Naive B cell (primary cell): ENCODE data around the gene CEMIP. TPM values are rescaled to one million over a fixed set of nuclear protein-coding genes. Genes with fewer than 3 reads are reported as not detected.

Experiments used
- ATAC-seq, 2 donors: fragments of 150-1000 bp; cut with Tn5 transposase; 2 replicates each; pipeline ENCODE4 v1.10.0; 2021; ENCODE audit warnings: low read depth in 2 of 2, mild to moderate bottlenecking in 2 of 2, moderate library complexity in 2 of 2
- DNase-seq: peaks from one replicate; pipeline ENCODE4 v3.0.0; 2022
- H3K27ac Mint-ChIP-seq, 6 donors: one replicate each; pipeline ENCODE4 v1.8.0; 2020 to 2022; ENCODE audit warnings: mild to moderate bottlenecking in 6 of 6, mixed read lengths in 6 of 6, moderate library complexity in 5 of 6, inconsistent platforms in 2 of 6
- H3K27me3 Mint-ChIP-seq, 3 donors: one replicate each; pipeline ENCODE4 v1.8.0; 2021 to 2022; ENCODE audit warnings: mixed read lengths in 3 of 3, mild to moderate bottlenecking in 1 of 3
- H3K36me3 Mint-ChIP-seq, 2 donors: one replicate each; pipeline ENCODE4 v1.8.0; 2020 to 2022; ENCODE audit warnings: mixed read lengths in 2 of 2, inconsistent platforms in 1 of 2, mild to moderate bottlenecking in 1 of 2
- H3K4me1 Mint-ChIP-seq, 3 donors: one replicate each; pipeline ENCODE4 v1.8.0; 2020 to 2022; ENCODE audit warnings: mixed read lengths in 3 of 3, inconsistent platforms in 1 of 3, mild to moderate bottlenecking in 1 of 3, moderate library complexity in 1 of 3
- H3K4me3 Mint-ChIP-seq, 8 donors: one replicate each; pipeline ENCODE4 v1.8.0; 2020 to 2022; ENCODE audit warnings: mild to moderate bottlenecking in 8 of 8, mixed read lengths in 8 of 8, moderate library complexity in 8 of 8, inconsistent platforms in 2 of 8
- H3K9me3 Mint-ChIP-seq, 7 donors: one replicate each; pipeline ENCODE4 v1.8.0; 2020 to 2022; ENCODE audit warnings: mixed read lengths in 7 of 7, mild to moderate bottlenecking in 5 of 7, inconsistent platforms in 2 of 7, moderate library complexity in 1 of 7
- polyA plus RNA-seq, 6 donors: library from polyadenylated mRNA; unstranded; fragments of 300-500 nt; fragmentation: Illumina TruSeq; gene quantifications; one replicate each; pipeline ENCODE4 v1.2.3, GENCODE V29; 2021; ENCODE audit warnings: low read depth in 6 of 6

CEMIP gene
- polyA plus RNA-seq, 6 donors from 2014 or later, result 0.03 to 0.12 (median 0.05) TPM; not detected in 3

DNA sequence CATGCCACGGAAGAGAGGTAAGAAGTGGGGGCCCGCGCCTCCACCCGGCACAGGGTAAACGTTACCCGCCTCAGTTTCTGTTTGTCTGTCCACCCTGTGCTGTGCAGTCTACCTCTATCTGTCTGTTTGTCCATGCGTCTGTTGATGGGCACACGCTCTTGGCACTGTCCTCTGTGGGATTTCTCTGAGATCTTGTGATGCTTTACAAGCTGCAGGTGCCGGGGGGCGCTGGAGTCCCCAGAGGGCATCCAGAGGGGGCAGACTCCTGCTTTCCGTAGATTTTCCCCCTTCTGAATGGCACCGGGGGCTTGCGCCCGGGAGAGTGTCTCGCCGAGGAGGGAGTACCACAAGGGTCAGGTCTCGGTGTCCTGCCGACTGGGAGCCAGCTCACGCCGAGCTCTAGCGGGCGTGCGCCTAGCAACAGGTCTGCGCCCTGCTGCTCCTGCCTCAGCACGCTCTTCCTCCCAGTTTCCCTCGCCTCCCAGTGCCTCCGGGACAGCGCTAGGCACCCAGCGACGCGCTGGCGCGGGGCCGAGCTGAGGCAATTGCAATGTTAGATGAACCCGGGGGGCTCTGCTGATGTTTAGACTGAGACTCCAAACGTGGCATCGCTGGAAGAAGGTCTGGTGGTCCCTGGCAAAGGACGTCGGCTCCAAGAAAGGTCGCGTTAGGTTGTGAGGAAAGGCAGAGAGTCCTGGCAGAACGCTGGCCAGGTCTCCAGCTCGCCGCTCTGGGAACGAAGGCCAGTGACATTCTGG is 667 bp downstream of the CEMIP start:
- H3K4me3 Mint-ChIP-seq, result peak overlapping the region in 5 of 8 donors; percentile 56 to 88 (median 75)
- H3K9me3 Mint-ChIP-seq, result no peaks in the 10 kb centered on the region
- peaks cover 14 to 34% (median 31%) of the 10 kb centered on the region in 3 donors for H3K27me3 Mint-ChIP-seq
- no peak overlapping the region for H3K27ac Mint-ChIP-seq
- H3K36me3 Mint-ChIP-seq, result no peaks in the 10 kb centered on the region
- peaks cover 8 to 11% (median 9%) of the 10 kb centered on the region in 3 donors for H3K4me1 Mint-ChIP-seq
- DNase-seq (no peak), ATAC-seq (no peak)

- Mint-ChIP-seq H3K4me1 (peaks cover 8 to 11% (median 9%) of the 10 kb centered on the region in 3 donors), H3K27me3 (peaks cover 18 to 34% (median 31%) of the 10 kb centered on the region in 3 donors), H3K9me3 (no peaks in the 10 kb centered on the region), H3K27ac (no peak overlapping the region), H3K4me3 (peak overlapping the region in 4 of 8 donors; percentile 24 to 69 (median 51)), H3K36me3 (no peaks in the 10 kb centered on the region)
- ATAC-seq (no peak), DNase-seq (no peak)
These were observed 1.4 kb downstream of the CEMIP start for GRCh38 chr15:80780416-80781221.

GRCh38 chr15:80783260-80783659 is 4.1 kb downstream of the CEMIP start:
- Mint-ChIP-seq H3K4me3 (no peak overlapping the region), H3K27me3 (peaks cover 15 to 23% (median 21%) of the 10 kb centered on the region in 3 donors), H3K36me3 (no peaks in the 10 kb centered on the region)

DNA sequence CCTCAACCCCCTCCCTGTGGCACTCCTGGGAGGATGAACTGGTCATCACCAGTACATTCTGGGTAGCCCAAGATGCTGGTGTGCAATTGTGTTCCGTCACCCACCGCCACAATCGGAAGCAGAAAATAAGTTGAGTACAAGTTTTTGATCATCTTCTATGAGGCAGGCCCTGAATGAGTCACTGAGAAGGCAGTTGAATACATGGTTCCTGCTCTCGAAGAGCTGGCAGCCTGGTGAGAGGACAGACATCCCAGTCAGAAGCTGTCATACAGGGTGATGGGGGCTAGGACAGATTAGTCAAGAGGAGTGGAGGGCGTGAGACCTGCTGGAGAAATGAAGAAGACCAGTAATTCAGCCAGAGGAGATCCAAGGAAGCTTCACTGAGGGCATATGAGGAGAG is 6.2 kb downstream of the CEMIP start:
- no peak for DNase-seq
- H3K36me3 Mint-ChIP-seq, result no peaks in the 10 kb centered on the region
- no peak overlapping the region for H3K27ac Mint-ChIP-seq
- H3K4me1 Mint-ChIP-seq, result peaks cover 0 to 1% (median under 1%) of the 10 kb centered on the region in 3 donors
- H3K4me3 Mint-ChIP-seq, result no peak overlapping the region
- peaks cover 6 to 11% (median 9%) of the 10 kb centered on the region in 3 donors for H3K27me3 Mint-ChIP-seq
- no peak for ATAC-seq
- H3K9me3 Mint-ChIP-seq, result no peaks in the 10 kb centered on the region

More at GRCh38 chr15:80783260-80783659, 4.1 kb downstream of the CEMIP start:
- DNase-seq (no peak), ATAC-seq (no peak)
- peaks cover 8 to 11% (median 9%) of the 10 kb centered on the region in 3 donors for H3K4me1 Mint-ChIP-seq
- no peak overlapping the region for H3K27ac Mint-ChIP-seq
- H3K9me3 Mint-ChIP-seq, result no peaks in the 10 kb centered on the region

DNA sequence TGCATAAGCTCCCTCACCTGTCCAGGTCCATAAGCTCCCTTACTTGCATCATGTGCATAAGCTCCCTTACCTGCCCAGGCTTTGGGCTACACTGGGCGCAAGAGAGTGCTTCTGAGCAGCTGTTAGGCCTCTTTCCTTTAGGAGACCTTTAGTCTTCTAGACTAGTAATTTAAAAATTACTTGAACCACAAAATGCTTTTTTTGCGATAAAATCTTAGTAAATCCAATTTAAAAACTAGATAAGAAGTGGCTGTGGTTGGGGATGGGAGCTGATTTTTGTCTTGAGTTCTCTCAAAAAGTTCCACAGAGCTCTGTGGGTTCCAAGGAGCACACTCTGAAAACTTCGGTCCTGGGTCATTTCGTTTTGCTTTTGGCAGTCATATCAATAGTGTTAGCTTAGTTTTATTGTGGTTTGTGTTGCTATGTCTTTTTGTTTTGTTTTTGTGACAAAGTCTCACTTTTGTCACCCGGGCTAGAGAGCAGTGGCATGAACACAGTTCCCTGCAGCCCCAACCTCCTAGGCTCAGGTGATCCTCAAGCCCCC is 6.7 kb downstream of the CEMIP start:
- Mint-ChIP-seq H3K4me3 (no peak overlapping the region), H3K36me3 (no peaks in the 10 kb centered on the region), H3K27ac (no peak overlapping the region), H3K9me3 (no peaks in the 10 kb centered on the region), H3K4me1 (no peaks in the 10 kb centered on the region), H3K27me3 (peaks cover under 1 to 11% (median 7%) of the 10 kb centered on the region in 3 donors)
- ATAC-seq (no peak), DNase-seq (no peak)

DNA sequence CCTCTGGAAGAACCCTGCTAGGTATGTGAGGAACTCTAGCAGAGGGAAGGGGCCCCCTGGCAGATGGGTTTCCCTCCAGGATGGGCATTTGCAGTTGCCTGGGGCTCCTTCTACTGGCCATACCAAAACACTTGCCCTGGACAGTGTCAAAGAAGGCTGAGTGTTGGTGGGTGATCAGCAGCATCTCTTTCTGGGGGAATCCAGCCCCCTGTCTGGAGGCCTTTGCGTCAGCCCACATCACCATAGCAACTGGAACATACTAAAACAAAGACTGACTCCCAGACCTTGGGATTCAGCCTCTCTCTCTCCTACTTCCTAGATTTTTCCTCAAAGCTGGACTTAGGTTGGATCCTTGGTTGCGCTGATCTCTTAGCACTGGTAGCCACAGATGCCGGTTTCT is 8.1 kb downstream of the CEMIP start:
- no peak overlapping the region for H3K4me3 Mint-ChIP-seq
- ATAC-seq (no peak), DNase-seq (no peak)
- no peaks in the 10 kb centered on the region for H3K36me3 Mint-ChIP-seq
- no peaks in the 10 kb centered on the region for H3K9me3 Mint-ChIP-seq
- no peak overlapping the region for H3K27ac Mint-ChIP-seq
- H3K4me1 Mint-ChIP-seq, result no peaks in the 10 kb centered on the region
- peaks cover 0 to 4% (median under 1%) of the 10 kb centered on the region in 3 donors for H3K27me3 Mint-ChIP-seq

DNA sequence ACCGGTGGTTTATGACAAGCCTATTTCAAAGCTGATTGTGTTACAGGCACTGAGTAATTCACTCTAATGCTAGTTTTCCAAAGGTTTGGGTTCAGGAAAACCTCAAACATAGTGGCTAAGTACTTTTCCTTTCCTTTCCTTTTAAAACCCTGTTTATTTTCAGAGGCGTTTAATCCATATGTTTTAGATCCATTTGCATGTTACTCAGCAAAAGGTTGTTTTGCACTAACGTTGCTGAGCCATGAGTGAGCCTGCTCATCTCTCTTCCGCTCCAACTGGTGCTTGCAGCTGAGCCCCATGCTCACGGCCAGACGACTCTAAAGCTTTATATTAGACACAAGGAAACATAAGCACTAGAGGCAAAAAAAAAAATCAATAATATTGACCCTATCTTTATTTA is 9.4 kb downstream of the CEMIP start:
- ATAC-seq (no peak), DNase-seq (no peak)
- no peak overlapping the region for H3K4me3 Mint-ChIP-seq
- peak overlapping the region in 1 of 6 donors; percentile 70 for H3K27ac Mint-ChIP-seq
- H3K27me3 Mint-ChIP-seq, result peaks cover 0 to 4% (median 0%) of the 10 kb centered on the region in 3 donors
- H3K9me3 Mint-ChIP-seq, result no peaks in the 10 kb centered on the region
- no peaks in the 10 kb centered on the region for H3K36me3 Mint-ChIP-seq
- H3K4me1 Mint-ChIP-seq, result no peaks in the 10 kb centered on the region

DNA sequence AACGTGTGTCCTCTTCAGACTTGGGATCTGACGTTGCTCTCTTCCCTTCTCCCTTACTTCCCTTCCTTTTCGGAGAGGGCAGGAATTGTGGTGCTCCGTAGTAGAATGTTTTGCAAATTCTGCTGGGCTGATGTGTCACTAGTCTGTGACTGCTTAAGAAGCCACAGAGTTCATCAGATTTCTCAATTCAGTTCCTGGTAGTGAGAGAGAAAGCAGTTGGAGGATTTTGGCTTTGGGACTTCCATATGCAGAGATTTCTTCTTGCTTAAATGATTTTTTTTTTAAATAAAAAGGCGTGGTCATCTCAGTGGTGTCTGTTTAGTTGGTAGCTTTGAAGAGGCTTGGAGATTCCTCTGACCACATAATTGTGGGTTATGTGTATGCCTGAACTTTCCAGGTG is 10.1 kb downstream of the CEMIP start:
- Mint-ChIP-seq H3K36me3 (no peaks in the 10 kb centered on the region), H3K4me3 (no peak overlapping the region), H3K9me3 (no peaks in the 10 kb centered on the region), H3K27me3 (peaks cover 0 to 4% (median 0%) of the 10 kb centered on the region in 3 donors), H3K4me1 (no peaks in the 10 kb centered on the region), H3K27ac (no peak overlapping the region)
- DNase-seq (no peak), ATAC-seq (no peak)

DNA sequence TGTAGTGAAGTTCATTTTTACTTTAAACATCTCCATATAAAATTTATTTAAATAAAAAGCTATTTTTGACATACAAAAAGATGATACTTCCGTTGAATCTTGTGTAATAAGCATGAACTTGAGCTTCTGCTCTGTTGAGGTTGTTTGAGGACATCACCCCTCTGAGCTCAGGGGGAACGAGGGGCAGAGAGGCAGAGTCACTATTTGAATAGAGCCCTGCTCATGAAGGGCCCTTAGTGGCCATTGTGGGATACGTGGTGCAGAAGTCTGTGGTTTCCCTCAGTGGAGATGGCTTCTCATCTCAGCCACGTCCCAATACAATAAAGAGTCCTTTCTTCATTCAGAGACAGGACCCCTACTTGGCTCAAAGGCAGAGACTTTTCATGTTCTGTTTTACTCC is 10.6 kb downstream of the CEMIP start:
- Mint-ChIP-seq H3K36me3 (no peaks in the 10 kb centered on the region), H3K27me3 (peaks cover 0 to 7% (median 0%) of the 10 kb centered on the region in 3 donors), H3K27ac (no peak overlapping the region), H3K4me3 (no peak overlapping the region), H3K4me1 (no peaks in the 10 kb centered on the region), H3K9me3 (no peaks in the 10 kb centered on the region)
- DNase-seq (no peak), ATAC-seq (no peak)

DNA sequence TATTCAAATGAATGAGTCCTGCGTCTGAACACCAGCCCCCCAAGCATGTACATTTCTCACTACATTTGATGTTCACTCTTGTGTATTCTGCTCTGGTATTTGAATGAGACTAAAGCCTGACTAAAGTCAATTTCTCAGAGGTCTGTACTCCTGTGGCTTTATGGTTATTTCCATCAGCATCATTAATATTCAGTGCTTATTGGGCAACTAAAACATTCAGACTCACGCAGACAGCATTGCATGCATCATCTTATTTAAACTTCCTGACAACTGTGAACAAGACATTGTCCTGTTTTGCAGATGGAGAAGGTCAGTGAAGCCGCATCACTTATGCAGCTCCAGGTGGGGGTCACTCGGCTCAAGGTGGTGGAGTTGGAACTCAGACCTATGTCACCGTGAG is 11.1 kb downstream of the CEMIP start:
- Mint-ChIP-seq H3K27ac (no peak overlapping the region), H3K9me3 (no peaks in the 10 kb centered on the region), H3K36me3 (no peaks in the 10 kb centered on the region), H3K4me3 (no peak overlapping the region), H3K27me3 (peaks cover 0 to 7% (median 4%) of the 10 kb centered on the region in 3 donors), H3K4me1 (no peaks in the 10 kb centered on the region)
- DNase-seq, result no peak
- no peak for ATAC-seq

GRCh38 chr15:80791004-80791403 is 11.8 kb downstream of the CEMIP start:
- Mint-ChIP-seq H3K27me3 (peaks cover 0 to 8% (median 4%) of the 10 kb centered on the region in 3 donors), H3K4me1 (no peaks in the 10 kb centered on the region), H3K36me3 (no peaks in the 10 kb centered on the region), H3K4me3 (no peak overlapping the region), H3K9me3 (no peaks in the 10 kb centered on the region), H3K27ac (no peak overlapping the region)
- DNase-seq (no peak), ATAC-seq (no peak)

DNA sequence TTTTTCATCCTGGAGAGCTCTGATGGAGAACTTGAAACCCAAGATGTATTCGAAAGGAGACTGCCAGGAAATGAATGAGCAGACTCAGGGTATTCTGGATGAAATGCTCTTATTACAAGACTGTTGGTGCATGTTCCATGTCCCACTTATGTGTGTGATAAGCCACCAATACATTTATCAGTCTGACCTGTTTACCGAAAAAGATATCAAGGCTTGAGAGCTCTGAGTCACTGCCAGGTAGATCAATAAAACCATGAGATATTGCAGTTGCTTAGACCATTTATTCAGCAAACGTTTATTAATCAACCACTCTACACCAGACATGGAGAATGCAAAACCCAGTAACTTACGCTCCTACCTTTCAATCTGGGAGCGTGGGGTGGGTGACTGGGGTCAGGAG is 17.2 kb downstream of the CEMIP start:
- no peak overlapping the region for H3K4me3 Mint-ChIP-seq
- H3K36me3 Mint-ChIP-seq, result no peaks in the 10 kb centered on the region
- no peaks in the 10 kb centered on the region for H3K4me1 Mint-ChIP-seq
- DNase-seq (no peak), ATAC-seq (no peak)
- peaks cover 0 to 15% (median 4%) of the 10 kb centered on the region in 3 donors for H3K27me3 Mint-ChIP-seq
- H3K9me3 Mint-ChIP-seq, result peaks cover 0 to 3% (median 0%) of the 10 kb centered on the region in 7 donors
- H3K27ac Mint-ChIP-seq, result no peak overlapping the region

GRCh38 chr15:80798911-80799310 is 19.7 kb downstream of the CEMIP start:
- Mint-ChIP-seq H3K9me3 (peaks cover 0 to 3% (median 0%) of the 10 kb centered on the region in 7 donors), H3K27me3 (peaks cover 0 to 15% (median 4%) of the 10 kb centered on the region in 3 donors), H3K36me3 (no peaks in the 10 kb centered on the region), H3K4me1 (no peaks in the 10 kb centered on the region), H3K27ac (no peak overlapping the region), H3K4me3 (no peak overlapping the region)
- no peak for DNase-seq
- no peak for ATAC-seq
